Hematopoietic multipotent progenitor cell (in vitro differentiated cells): ENCODE results near the gene SRL. TPM values are rescaled to one million over a fixed set of nuclear protein-coding genes. Genes with fewer than 3 reads are reported as not detected.

ENCODE experiments used
- DNase-seq, 3 donors: peaks; one replicate each; pipeline ENCODE4 v3.0.0-alpha.2; 2011 to 2015; ENCODE audit warnings: low read depth in 2 of 3, low spot score in 2 of 3
- total RNA-seq: library from RNA; depleted of rRNA; stranded (reverse); fragments of >200 nt; gene quantifications from one replicate; pipeline ENCODE4 v1.2.3, GENCODE V29; 2012

The SRL gene
- total RNA-seq, 1 donor, result under 0.01 TPM

- no peak for DNase-seq
These were observed 37.4 kb downstream of the SRL start for GRCh38 chr16:4204521-4204920.

- no peak for DNase-seq
These were observed 38.1 kb downstream of the SRL start for GRCh38 chr16:4203748-4204147.

GRCh38 chr16:4202615-4203345, 39.1 kb downstream of the SRL start:
- no peak for DNase-seq

GRCh38 chr16:4200781-4201137, 41.1 kb downstream of the SRL start:
- no peak for DNase-seq

- DNase-seq, result peak in 2 of 3 donors; percentile 62 to 68
These were observed 41.7 kb downstream of the SRL start for GRCh38 chr16:4200000-4200780.

- no peak for DNase-seq
These were observed 43.1 kb downstream of the SRL start for GRCh38 chr16:4198816-4199215.

- DNase-seq, result peak in 2 of 3 donors; percentile 24 to 47
These were observed 47.2 kb downstream of the SRL start for GRCh38 chr16:4194661-4195060.

GRCh38 chr16:4193920-4194319, 48.0 kb downstream of the SRL start:
- no peak for DNase-seq

GRCh38 chr16:4192206-4192605, 49.7 kb downstream of the SRL start:
- DNase-seq, result no peak

- DNase-seq, result no peak
These were observed 51.1 kb downstream of the SRL start for GRCh38 chr16:4190712-4191333.

- no peak for DNase-seq
These were observed 51.8 kb downstream of the SRL start for GRCh38 chr16:4190086-4190485.

- DNase-seq, result no peak
These were observed 57.7 kb downstream of the SRL start for GRCh38 chr16:4184038-4184702.

GRCh38 chr16:4183237-4184037, 58.4 kb downstream of the SRL start:
- DNase-seq, result peak; percentile 66 to 87 (median 83)

GRCh38 chr16:4182581-4183236, 59.2 kb downstream of the SRL start:
- peak in 1 of 3 donors; percentile 65 for DNase-seq

- DNase-seq, result no peak
These were observed 61.4 kb downstream of the SRL start for GRCh38 chr16:4180511-4180910.

GRCh38 chr16:4179763-4180260, 62.1 kb downstream of the SRL start:
- no peak for DNase-seq

GRCh38 chr16:4179020-4179419, 62.9 kb downstream of the SRL start:
- DNase-seq, result no peak

GRCh38 chr16:4178468-4179010, 63.3 kb downstream of the SRL start:
- no peak for DNase-seq

GRCh38 chr16:4176906-4177417, 64.9 kb downstream of the SRL start:
- no peak for DNase-seq
